CD4-positive, CD25-positive, alpha-beta regulatory T cell (primary cell): ENCODE data around the gene E2F1. TPM values are rescaled to one million over a fixed set of nuclear protein-coding genes. Genes with fewer than 3 reads are reported as not detected.

Experiments used
- ATAC-seq, 2 donors: fragments of 150-1000 bp; cut with Tn5 transposase; one replicate each; pipeline ENCODE4 v1.10.0; 2021; ENCODE audit warnings: low read depth in 2 of 2, moderate number of reproducible peaks in 2 of 2, moderate library complexity in 1 of 2
- DNase-seq, 3 donors: peaks; one replicate each; pipeline versions ENCODE4 v3.0.0 to v3.0.0-alpha.2; 2012 to 2022; ENCODE audit warnings: mixed read lengths in 1 of 3
- H3K27ac ChIP-seq: one replicate; pipeline ENCODE4 v1.7.0; 2013; ENCODE audit warnings: mild to moderate bottlenecking, low read length; ENCODE audit not compliant: insufficient read depth, poor library complexity, severe bottlenecking
- H3K27me3 ChIP-seq: one replicate; pipeline ENCODE4 v1.7.0; 2013; ENCODE audit warnings: low read length; ENCODE audit not compliant: control insufficient read depth, insufficient read depth
- H3K36me3 ChIP-seq: one replicate; pipeline ENCODE4 v1.7.0; 2013; ENCODE audit warnings: mild to moderate bottlenecking, low read length, moderate library complexity; ENCODE audit not compliant: control insufficient read depth, insufficient read depth
- H3K4me1 ChIP-seq: 2 replicates; pipeline ENCODE4 v1.7.0; 2013; ENCODE audit warnings: mild to moderate bottlenecking, low read length; ENCODE audit not compliant: insufficient read depth, control insufficient read depth, poor library complexity, severe bottlenecking
- H3K4me3 ChIP-seq: one replicate; pipeline ENCODE4 v1.7.0; 2013; ENCODE audit warnings: low read depth, mild to moderate bottlenecking, low read length, moderate library complexity
- H3K9me3 ChIP-seq, 2 experiments: 1 replicate in 1 of 2; 2 replicates in 1 of 2; pipeline ENCODE4 v1.7.0; 2013; ENCODE audit warnings: low read length in 2 of 2, mild to moderate bottlenecking in 1 of 2, moderate library complexity in 1 of 2; ENCODE audit not compliant: control insufficient read depth in 2 of 2
- H3K27ac Mint-ChIP-seq, 3 donors: one replicate each; pipeline ENCODE4 v1.8.0; 2020 to 2022; ENCODE audit warnings: mild to moderate bottlenecking in 3 of 3, mixed read lengths in 3 of 3, moderate library complexity in 2 of 3
- H3K27me3 Mint-ChIP-seq: one replicate; pipeline ENCODE4 v1.8.0; 2022; ENCODE audit warnings: mild to moderate bottlenecking, mixed read lengths
- H3K36me3 Mint-ChIP-seq: one replicate; pipeline ENCODE4 v1.8.0; 2020; ENCODE audit warnings: mixed read lengths
- H3K4me1 Mint-ChIP-seq, 4 donors: one replicate each; pipeline ENCODE4 v1.8.0; 2020 to 2022; ENCODE audit warnings: mixed read lengths in 4 of 4, mild to moderate bottlenecking in 1 of 4
- H3K4me3 Mint-ChIP-seq, 4 donors: one replicate each; pipeline ENCODE4 v1.8.0; 2020 to 2022; ENCODE audit warnings: mild to moderate bottlenecking in 4 of 4, mixed read lengths in 4 of 4, moderate library complexity in 3 of 4
- H3K9me3 Mint-ChIP-seq, 7 donors: one replicate each; pipeline ENCODE4 v1.8.0; 2020 to 2022; ENCODE audit warnings: mixed read lengths in 7 of 7, mild to moderate bottlenecking in 3 of 7, moderate library complexity in 2 of 7
- polyA plus RNA-seq, 4 donors: library from polyadenylated mRNA; unstranded; fragments of 300-500 nt; fragmentation: Illumina TruSeq; gene quantifications; one replicate each; pipeline ENCODE4 v1.2.3, GENCODE V29; 2021
- total RNA-seq: library from RNA; stranded (reverse); gene quantifications from one replicate; pipeline ENCODE4 v1.2.3, GENCODE V29; 2022

Gene E2F1
- total and polyA plus RNA-seq, 5 donors from 2014 or later: 0.48 to 3.1 (median 0.94) TPM

GRCh38 chr20:33675136-33675959 is 10.8 kb downstream of the E2F1 start:
- Mint-ChIP-seq H3K9me3 (no peaks in the 10 kb centered on the region), H3K4me1 (peaks cover 10 to 59% (median 23%) of the 10 kb centered on the region in 4 donors), H3K4me3 (peak overlapping the region; percentile 84 to 88 (median 84)), H3K27ac (peak overlapping the region in 2 of 3 donors; percentile 72 to 94), H3K36me3 (no peaks in the 10 kb centered on the region), H3K27me3 (no peaks in the 10 kb centered on the region)
- no peak overlapping the region for H3K4me3 ChIP-seq
- peak overlapping the region; percentile 7 for H3K27ac ChIP-seq
- peaks cover 48% of the 10 kb centered on the region for H3K4me1 ChIP-seq
- H3K9me3 ChIP-seq: no peaks in the 10 kb centered on the region
- no peak for ATAC-seq
- H3K36me3 ChIP-seq: no peaks in the 10 kb centered on the region
- H3K27me3 ChIP-seq: no peaks in the 10 kb centered on the region
- no peak for DNase-seq

GRCh38 chr20:33674294-33675135 is 11.7 kb downstream of the E2F1 start, which contains the start of gene NECAB3:
TSS of gene NECAB3 (minus strand) at chr20:33674428. CDS start at chr20:33674352, 76 bp downstream.
- Mint-ChIP-seq H3K9me3 (no peaks in the 10 kb centered on the region), H3K36me3 (no peaks in the 10 kb centered on the region), H3K27me3 (no peaks in the 10 kb centered on the region), H3K4me1 (peaks cover 10 to 54% (median 21%) of the 10 kb centered on the region in 4 donors), H3K4me3 (peak within 1 kb of the TSS; percentile 85 to 91 (median 87)), H3K27ac (peak within 1 kb of the TSS; percentile 72 to 94 (median 82))
- H3K4me3 ChIP-seq: peak within 1 kb of the TSS; percentile 48
- no peaks in the 10 kb centered on the region for H3K9me3 ChIP-seq
- peak within 1 kb of the TSS; percentile 30 for H3K27ac ChIP-seq
- H3K36me3 ChIP-seq: no peaks in the 10 kb centered on the region
- peak; percentile 49 to 65 (median 51) for DNase-seq
- peaks cover 40% of the 10 kb centered on the region for H3K4me1 ChIP-seq
- no peaks in the 10 kb centered on the region for H3K27me3 ChIP-seq
- peak; percentile 68 to 70 for ATAC-seq

GRCh38 chr20:33673410-33674293 is 12.5 kb downstream of the E2F1 start:
- H3K36me3 Mint-ChIP-seq: no peaks in the 10 kb centered on the region
- Histone ChIP-seq H3K4me1 (peaks cover 31% of the 10 kb centered on the region), H3K4me3 (peak overlapping the region; percentile 19), H3K9me3 (no peaks in the 10 kb centered on the region), H3K27me3 (no peaks in the 10 kb centered on the region), H3K27ac (peak overlapping the region; percentile 30), H3K36me3 (no peaks in the 10 kb centered on the region)
- H3K27me3 Mint-ChIP-seq: no peaks in the 10 kb centered on the region
- ATAC-seq (no peak), DNase-seq (no peak)
- no peaks in the 10 kb centered on the region for H3K9me3 Mint-ChIP-seq
- peaks cover 5 to 49% (median 14%) of the 10 kb centered on the region in 4 donors for H3K4me1 Mint-ChIP-seq
- H3K4me3 Mint-ChIP-seq: peak overlapping the region; percentile 85 to 91 (median 87)
- H3K27ac Mint-ChIP-seq: peak overlapping the region; percentile 64 to 85 (median 82)

GRCh38 chr20:33673114-33673409 is 13.1 kb downstream of the E2F1 start:
- H3K4me1 Mint-ChIP-seq: peaks cover 5 to 49% (median 10%) of the 10 kb centered on the region in 4 donors
- no peaks in the 10 kb centered on the region for H3K36me3 ChIP-seq
- no peak overlapping the region for H3K27ac ChIP-seq
- H3K27me3 Mint-ChIP-seq: no peaks in the 10 kb centered on the region
- H3K4me3 Mint-ChIP-seq: peak overlapping the region; percentile 85 to 91 (median 86)
- no peaks in the 10 kb centered on the region for H3K36me3 Mint-ChIP-seq
- DNase-seq (no peak), ATAC-seq (no peak)
- H3K9me3 ChIP-seq: no peaks in the 10 kb centered on the region
- no peaks in the 10 kb centered on the region for H3K9me3 Mint-ChIP-seq
- no peaks in the 10 kb centered on the region for H3K27me3 ChIP-seq
- H3K27ac Mint-ChIP-seq: peak overlapping the region in 2 of 3 donors; percentile 64 to 85
- H3K4me1 ChIP-seq: peaks cover 29% of the 10 kb centered on the region
- peak overlapping the region; percentile 19 for H3K4me3 ChIP-seq

- H3K36me3 Mint-ChIP-seq: no peaks in the 10 kb centered on the region
- no peaks in the 10 kb centered on the region for H3K27me3 Mint-ChIP-seq
- Histone ChIP-seq H3K9me3 (no peaks in the 10 kb centered on the region), H3K27me3 (no peaks in the 10 kb centered on the region), H3K4me3 (no peak overlapping the region), H3K27ac (no peak overlapping the region), H3K4me1 (peaks cover 32% of the 10 kb centered on the region), H3K36me3 (no peaks in the 10 kb centered on the region)
- DNase-seq (no peak), ATAC-seq (no peak)
- H3K9me3 Mint-ChIP-seq: no peaks in the 10 kb centered on the region
- H3K27ac Mint-ChIP-seq: peak overlapping the region in 2 of 3 donors; percentile 64 to 85
- peaks cover 5 to 45% (median 10%) of the 10 kb centered on the region in 4 donors for H3K4me1 Mint-ChIP-seq
- peak overlapping the region; percentile 12 to 86 (median 84) for H3K4me3 Mint-ChIP-seq
These were observed 13.6 kb downstream of the E2F1 start for GRCh38 chr20:33672426-33673113.

- peaks cover 38% of the 10 kb centered on the region for H3K4me1 ChIP-seq
- H3K27me3 ChIP-seq: no peaks in the 10 kb centered on the region
- Mint-ChIP-seq H3K27me3 (no peaks in the 10 kb centered on the region), H3K36me3 (no peaks in the 10 kb centered on the region), H3K9me3 (no peaks in the 10 kb centered on the region), H3K4me1 (peaks cover 6 to 41% (median 10%) of the 10 kb centered on the region in 4 donors), H3K4me3 (peak overlapping the region in 3 of 4 donors; percentile 19 to 86 (median 32)), H3K27ac (peak overlapping the region in 1 of 3 donors; percentile 13)
- no peak for ATAC-seq
- H3K4me3 ChIP-seq: no peak overlapping the region
- no peak overlapping the region for H3K27ac ChIP-seq
- DNase-seq: no peak
- H3K36me3 ChIP-seq: no peaks in the 10 kb centered on the region
- no peaks in the 10 kb centered on the region for H3K9me3 ChIP-seq
These were observed 14.5 kb downstream of the E2F1 start for GRCh38 chr20:33671573-33672288.
